Posterior cingulate gyrus (tissue), 11 donors: ENCODE data around the gene SMC5.
"Not testable (repeated sequence)": the region's sequence is repeated elsewhere in the genome, so short reads cannot be mapped to it uniquely, and the experiment has no call there.

Source experiments
- DNase-seq, 10 donors: peaks; one replicate each; pipeline versions ENCODE4 v3.0.0 to v3.0.0-alpha.2; 2020 to 2021; ENCODE audit warnings: mixed read lengths in 3 of 10
- intact Hi-C: fragments of 100-400 bp; cut with DNase I; formaldehyde crosslinking; loops from one replicate; pipeline ENCODE4 v1.15.1; 2023

SMC5 gene

GRCh38 chr9:70258692-70259511 lies at the start of gene SMC5:
Gene SMC5, plus strand, starts transcription at chr9:70258978. Its CDS starts 101 bp downstream, at chr9:70259079.
- peak; percentile 83 to 98 (median 88) for DNase-seq
- intact Hi-C loops, result loop anchor here (10.0 kb wide), 2 partner anchors 136 to 504 kb away; no protein-coding TSS in a partner anchor

GRCh38 chr9:70217029-70217428 lies 41.7 kb upstream of the SMC5 start:
- peak in 2 of 10 donors; percentile 49 to 62 for DNase-seq
- intact Hi-C loops, result no loop called here

GRCh38 chr9:70218767-70219166 lies 40.0 kb upstream of the SMC5 start:
- intact Hi-C loops, result no loop called here
- DNase-seq, result no peak

- DNase-seq, result no peak
- intact Hi-C loops, result no loop called here
Observed at GRCh38 chr9:70220216-70220615, 38.6 kb upstream of the SMC5 start.

- intact Hi-C loops, result no loop called here
- no peak for DNase-seq
Observed at GRCh38 chr9:70222354-70222753, 36.4 kb upstream of the SMC5 start.

- DNase-seq, result no peak
- intact Hi-C loops, result loop anchor here (5.0 kb wide), 1 partner anchor 256 kb away; no protein-coding TSS in a partner anchor
Observed at GRCh38 chr9:70228118-70228517, 30.7 kb upstream of the SMC5 start.

GRCh38 chr9:70228611-70229010 lies 30.2 kb upstream of the SMC5 start:
- no peak for DNase-seq

GRCh38 chr9:70229026-70229425 lies 29.8 kb upstream of the SMC5 start:
- intact Hi-C loops, result loop anchor here (5.0 kb wide), 1 partner anchor 257 kb away; no protein-coding TSS in a partner anchor
- no peak for DNase-seq

More at GRCh38 chr9:70228611-70229010, 30.2 kb upstream of the SMC5 start:
- intact Hi-C loops, result loop anchor here (5.0 kb wide), 1 partner anchor 256 kb away; no protein-coding TSS in a partner anchor

GRCh38 chr9:70229579-70229978 lies 29.2 kb upstream of the SMC5 start:
- DNase-seq, result no peak
- intact Hi-C loops, result loop anchor here (5.0 kb wide), 1 partner anchor 257 kb away; no protein-coding TSS in a partner anchor

GRCh38 chr9:70232476-70232875 lies 26.3 kb upstream of the SMC5 start:
- intact Hi-C loops, result no loop called here
- no peak for DNase-seq

GRCh38 chr9:70234208-70234607 lies 24.6 kb upstream of the SMC5 start:
- intact Hi-C loops, DNase-seq: not testable (repeated sequence)

- DNase-seq, intact Hi-C loops: not testable (repeated sequence)
Observed at GRCh38 chr9:70245952-70246351, 12.8 kb upstream of the SMC5 start.

- intact Hi-C loops, result loop anchor here (10.0 kb wide), 2 partner anchors 145 to 495 kb away; no protein-coding TSS in a partner anchor
- no peak for DNase-seq
Observed at GRCh38 chr9:70250221-70250620, 8.6 kb upstream of the SMC5 start.

GRCh38 chr9:70255486-70255885 lies 3.3 kb upstream of the SMC5 start:
- DNase-seq, result no peak
- intact Hi-C loops, result loop anchor here (10.0 kb wide), 2 partner anchors 139 to 501 kb away; no protein-coding TSS in a partner anchor

- intact Hi-C loops, result loop anchor here (10.0 kb wide), 2 partner anchors 139 to 501 kb away; no protein-coding TSS in a partner anchor
- no peak for DNase-seq
Observed at GRCh38 chr9:70256123-70256551, 2.6 kb upstream of the SMC5 start.

GRCh38 chr9:70257502-70257901 lies 1.3 kb upstream of the SMC5 start:
- intact Hi-C loops, result loop anchor here (10.0 kb wide), 2 partner anchors 137 to 503 kb away; no protein-coding TSS in a partner anchor
- no peak for DNase-seq

GRCh38 chr9:70257991-70258691 lies 637 bp upstream of the SMC5 start:
- peak in 3 of 10 donors; percentile 18 to 74 (median 35) for DNase-seq
- intact Hi-C loops, result loop anchor here (10.0 kb wide), 2 partner anchors 137 to 503 kb away; no protein-coding TSS in a partner anchor

- no peak for DNase-seq
- intact Hi-C loops, result loop anchor here (10.0 kb wide), 2 partner anchors 135 to 505 kb away; no protein-coding TSS in a partner anchor
Observed at GRCh38 chr9:70259512-70259802, 679 bp downstream of the SMC5 start.

- peak in 2 of 10 donors; percentile 65 to 72 for DNase-seq
- intact Hi-C loops, result no loop called here
Observed at GRCh38 chr9:70260007-70260443, 1.2 kb downstream of the SMC5 start.

GRCh38 chr9:70260606-70261005 lies 1.8 kb downstream of the SMC5 start:
- DNase-seq, result no peak
- intact Hi-C loops, result no loop called here
